GM12801 (cell line): ENCODE results near the gene SYTL4.

Experiments used
- CTCF ChIP-seq: IDR thresholded peaks from one replicate; pipeline ENCODE4 v1.5.1; 2011; ENCODE audit warnings: control low read depth; ENCODE audit not compliant: insufficient read length; ENCODE audit errors: extremely low read depth

Gene SYTL4

DNA sequence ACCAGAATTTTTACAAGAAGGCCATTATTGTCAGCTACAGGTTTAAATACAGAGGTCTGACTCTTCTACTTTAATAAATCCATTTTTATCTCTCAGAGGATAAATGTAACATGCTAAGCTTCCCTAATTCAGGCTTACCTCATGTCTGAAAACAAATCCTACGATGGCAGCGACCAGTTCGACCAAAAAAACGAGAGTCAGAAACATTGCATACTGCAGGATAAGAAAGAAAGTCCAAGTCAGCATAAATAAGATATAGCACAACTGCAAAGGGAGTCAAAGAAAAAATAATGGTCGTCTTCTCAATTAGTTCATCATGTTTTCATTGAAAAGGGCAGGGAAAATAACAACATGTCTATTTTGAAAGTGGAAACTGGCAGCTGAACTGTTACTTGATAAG, 96.9 kb downstream of the SYTL4 start:
- no peak for TF ChIP-seq CTCF

- TF ChIP-seq CTCF = no peak
These were observed 105.9 kb downstream of the SYTL4 start for GRCh38 chrX:100625985-100626491.
